Cardiac muscle cell (in vitro differentiated cells and primary cell): ENCODE results near the gene FGD3. TPM values are rescaled to one million over a fixed set of nuclear protein-coding genes. Genes with fewer than 3 reads are reported as not detected.
"Not testable (repeated sequence)": the region's sequence is repeated elsewhere in the genome, so short reads cannot be mapped to it uniquely, and the experiment has no call there.

Source experiments
- DNase-seq, 2 donors: peaks; one replicate each; pipeline versions ENCODE4 v3.0.0 to v3.0.0-alpha.2; 2010 to 2017; ENCODE audit warnings: low read depth in 1 of 2, low spot score in 1 of 2
- H3K27ac ChIP-seq: fragments of 200-600 bp; sonication (generic); 2 replicates; pipeline ENCODE4 v1.5.1; 2016
- H3K27me3 ChIP-seq: fragments of 200-600 bp; sonication (generic); 2 replicates; pipeline ENCODE4 v1.6.0; 2016; ENCODE audit warnings: control low read depth
- H3K36me3 ChIP-seq: fragments of 200-600 bp; sonication (generic); 2 replicates; pipeline ENCODE4 v1.5.1; 2016; ENCODE audit warnings: control low read depth
- H3K4me1 ChIP-seq: fragments of 200-600 bp; sonication (generic); 2 replicates; pipeline ENCODE4 v1.8.1; 2017; ENCODE audit warnings: low read depth, mild to moderate bottlenecking, mixed run types
- H3K4me3 ChIP-seq: fragments of 200-600 bp; sonication (generic); 2 replicates; pipeline ENCODE4 v1.5.1; 2016; ENCODE audit warnings: mild to moderate bottlenecking
- H3K9me3 ChIP-seq: fragments of 200-600 bp; sonication (generic); 2 replicates; pipeline ENCODE4 v1.5.1; 2017; ENCODE audit warnings: low read depth, mild to moderate bottlenecking, control low read depth
- CTCF ChIP-seq: IDR thresholded peaks from 2 replicates; pipeline ENCODE4 v1.5.1; 2012; ENCODE audit warnings: low read depth, mild to moderate bottlenecking, low read length
- polyA plus RNA-seq: library from polyadenylated mRNA; unstranded; fragments of >200 nt; fragmentation: Nextera tagmentation; extraction: Ambion mirVana; gene quantifications from 2 replicates; pipeline ENCODE4 v1.2.1, GENCODE V29; 2016
- total RNA-seq: library from RNA; depleted of rRNA; stranded (reverse); fragments of >200 nt; gene quantifications from 2 replicates; pipeline ENCODE4 v1.2.3, GENCODE V29; 2016

The FGD3 gene
- total RNA-seq (0.18 and 1.3 TPM in 2 replicates), polyA plus RNA-seq (0.36 TPM in 1 of 2 replicates, not detected in the other)

- Histone ChIP-seq H3K36me3 (no peaks in the 10 kb centered on the region), H3K27me3 (peaks cover 82% of the 10 kb centered on the region), H3K4me3 (peak within 1 kb of the TSS; percentile 16), H3K27ac (no peak within 1 kb of the TSS), H3K9me3 (no peaks in the 10 kb centered on the region), H3K4me1 (no peaks in the 10 kb centered on the region)
- TF ChIP-seq CTCF: no peak
- peak; percentile 31 to 52 for DNase-seq
These were observed at the start of gene FGD3 for GRCh38 chr9:92947268-92948037. TSS of gene FGD3 (plus strand) at chr9:92947523. CDS start at chr9:92976257, 28,734 bp downstream.

- not testable (repeated sequence) for H3K4me1 ChIP-seq, H3K4me3 ChIP-seq, H3K27ac ChIP-seq, DNase-seq, H3K27me3 ChIP-seq, H3K36me3 ChIP-seq, H3K9me3 ChIP-seq
These were observed 42.2 kb upstream of the FGD3 start for GRCh38 chr9:92905137-92905536.

- no peak for TF ChIP-seq CTCF
- peak in 1 of 2 donors; percentile 41 for DNase-seq
- H3K9me3 ChIP-seq: no peaks in the 10 kb centered on the region
- no peak overlapping the region for H3K27ac ChIP-seq
- H3K4me1 ChIP-seq: no peaks in the 10 kb centered on the region
- H3K4me3 ChIP-seq: no peak overlapping the region
- no peaks in the 10 kb centered on the region for H3K36me3 ChIP-seq
- peaks cover 33% of the 10 kb centered on the region for H3K27me3 ChIP-seq
These were observed 35.5 kb upstream of the FGD3 start for GRCh38 chr9:92911511-92912475.

- no peak overlapping the region for H3K27ac ChIP-seq
- no peaks in the 10 kb centered on the region for H3K9me3 ChIP-seq
- no peaks in the 10 kb centered on the region for H3K36me3 ChIP-seq
- peaks cover 53% of the 10 kb centered on the region for H3K27me3 ChIP-seq
- TF ChIP-seq CTCF: no peak
- no peak for DNase-seq
- H3K4me3 ChIP-seq: no peak overlapping the region
- no peaks in the 10 kb centered on the region for H3K4me1 ChIP-seq
These were observed 30.0 kb upstream of the FGD3 start for GRCh38 chr9:92917176-92917800.

- H3K27ac ChIP-seq: no peak overlapping the region
- peaks cover 59% of the 10 kb centered on the region for H3K27me3 ChIP-seq
- no peaks in the 10 kb centered on the region for H3K4me1 ChIP-seq
- no peak overlapping the region for H3K4me3 ChIP-seq
- H3K9me3 ChIP-seq: no peaks in the 10 kb centered on the region
- no peaks in the 10 kb centered on the region for H3K36me3 ChIP-seq
- TF ChIP-seq CTCF: no peak
- no peak for DNase-seq
These were observed 26.9 kb upstream of the FGD3 start for GRCh38 chr9:92920437-92920836.
